ENCODE data around the gene GRK4.

The GRK4 gene

GRCh38 chr4:2934813-2935761, 28.3 kb upstream of the GRK4 start:
- H3K9ac ChIP-seq: no peak overlapping the region
- no peaks in the 10 kb centered on the region for H3K36me3 ChIP-seq (ENCODE audit: control insufficient read depth, insufficient read depth, low read length)
- H3K9me3 ChIP-seq (ENCODE audit: control insufficient read depth, low read length): no peaks in the 10 kb centered on the region
- peaks cover 2% of the 10 kb centered on the region for H3K4me1 ChIP-seq
- H3K79me2 ChIP-seq: no peaks in the 10 kb centered on the region
- peak overlapping the region; percentile 54 for H3K27ac ChIP-seq
- TF ChIP-seq CTCF (IDR thresholded peaks at IDR 0.05): no peak
- H3K27me3 ChIP-seq (ENCODE audit: control insufficient read depth, insufficient read depth, low read length): no peaks in the 10 kb centered on the region
- H3K4me2 ChIP-seq (ENCODE audit: low read length): peak overlapping the region; percentile 92
- peak overlapping the region; percentile 90 for H3K4me3 ChIP-seq (ENCODE audit: low read depth, low read length)
- peak overlapping the region; percentile 80 for H2AFZ ChIP-seq

GRCh38 chr4:2935762-2936743, 27.3 kb upstream of the GRK4 start:
- Histone ChIP-seq H3K4me3 (ENCODE audit: low read depth, low read length) (peak overlapping the region; percentile 90), H3K4me1 (peaks cover 2% of the 10 kb centered on the region), H3K4me2 (ENCODE audit: low read length) (peak overlapping the region; percentile 92), H3K27ac (no peak overlapping the region), H3K36me3 (ENCODE audit: control insufficient read depth, insufficient read depth, low read length) (no peaks in the 10 kb centered on the region), H3K27me3 (ENCODE audit: control insufficient read depth, insufficient read depth, low read length) (no peaks in the 10 kb centered on the region), H3K9me3 (ENCODE audit: control insufficient read depth, low read length) (no peaks in the 10 kb centered on the region), H2AFZ (no peak overlapping the region), H3K9ac (no peak overlapping the region), H3K79me2 (no peaks in the 10 kb centered on the region)
- TF ChIP-seq CTCF (IDR thresholded peaks at IDR 0.05): no peak

- Histone ChIP-seq H2AFZ (no peak overlapping the region), H3K27me3 (ENCODE audit: control insufficient read depth, insufficient read depth, low read length) (no peaks in the 10 kb centered on the region), H3K9me3 (ENCODE audit: control insufficient read depth, low read length) (no peaks in the 10 kb centered on the region), H3K9ac (no peak overlapping the region), H3K27ac (no peak overlapping the region), H3K4me3 (ENCODE audit: low read depth, low read length) (no peak overlapping the region), H3K4me1 (peaks cover 2% of the 10 kb centered on the region), H3K4me2 (ENCODE audit: low read length) (no peak overlapping the region), H3K79me2 (no peaks in the 10 kb centered on the region), H3K36me3 (ENCODE audit: control insufficient read depth, insufficient read depth, low read length) (no peaks in the 10 kb centered on the region)
- TF ChIP-seq CTCF (IDR thresholded peaks at IDR 0.05): no peak
Measured at GRCh38 chr4:2936773-2937145, 26.6 kb upstream of the GRK4 start.

GRCh38 chr4:2937146-2937857, 26.1 kb upstream of the GRK4 start:
- no peak overlapping the region for H3K4me3 ChIP-seq (ENCODE audit: low read depth, low read length)
- H3K27me3 ChIP-seq (ENCODE audit: control insufficient read depth, insufficient read depth, low read length): no peaks in the 10 kb centered on the region
- no peaks in the 10 kb centered on the region for H3K36me3 ChIP-seq (ENCODE audit: control insufficient read depth, insufficient read depth, low read length)

More at GRCh38 chr4:2937146-2937857, 26.1 kb upstream of the GRK4 start:
- no peaks in the 10 kb centered on the region for H3K79me2 ChIP-seq
- H3K9ac ChIP-seq: no peak overlapping the region
- TF ChIP-seq CTCF (IDR thresholded peaks at IDR 0.05): no peak
- no peak overlapping the region for H3K27ac ChIP-seq
- no peaks in the 10 kb centered on the region for H3K9me3 ChIP-seq (ENCODE audit: control insufficient read depth, low read length)
- H3K4me2 ChIP-seq (ENCODE audit: low read length): no peak overlapping the region
- H3K4me1 ChIP-seq: peaks cover 2% of the 10 kb centered on the region
- H2AFZ ChIP-seq: no peak overlapping the region
